ENCODE results near the gene MTX1. TPM values are rescaled to one million over a fixed set of nuclear protein-coding genes. Genes with fewer than 3 reads are reported as not detected.

Gene MTX1
- total and polyA plus RNA-seq, 9 of the 15 experiments (the other 6 are each of a cell fraction or from before 2014, with no cell fraction given) = 29.1 to 98.4 (median 66.9) TPM

GRCh38 chr1:155226910-155227260 lies 18.4 kb downstream of the MTX1 start (continued):
- TF ChIP-seq POLR3A (IDR thresholded peaks at IDR 0.05; ENCODE audit: borderline replicate concordance, extremely low read depth, insufficient read depth, insufficient read length) (no peak), EP400 (IDR thresholded peaks at IDR 0.05) (peak; percentile 76), ESRRB (CRISPR knock-in tag; IDR thresholded peaks at IDR 0.05; ENCODE audit: borderline replicate concordance) (no peak), CSDE1 (IDR thresholded peaks at IDR 0.05) (0 out of 4 replicates have a peak, but pooled peaks of 1 of the 2 experiments have one; percentile 47), SP2 (IDR thresholded peaks at IDR 0.05; ENCODE audit: extremely low read depth, low read depth, low read length, poor library complexity, severe bottlenecking) (no peak), E2F5 (CRISPR knock-in tag; IDR thresholded peaks at IDR 0.05) (peak; percentile 50; the same call in 1 of the 2 replicates), ZNF239 (CRISPR knock-in tag; IDR thresholded peaks at IDR 0.05) (no peak), NFE2 (IDR thresholded peaks at IDR 0.05; ENCODE audit: low read depth) (no peak), ZBTB26 (CRISPR knock-in tag; IDR thresholded peaks at IDR 0.05) (no peak), POLR2G (IDR thresholded peaks at IDR 0.05; ENCODE audit: low read depth, low read length) (0 out of 2 replicates have a peak, but pooled peaks have one; percentile 68), L3MBTL2 (IDR thresholded peaks at IDR 0.05) (peak; percentile 91), ARID4B (CRISPR knock-in tag; IDR thresholded peaks at IDR 0.05) (0 out of 2 replicates have a peak, but pooled peaks have one; percentile 42), ZBED1 (IDR thresholded peaks at IDR 0.05) (no peak), RB1 (IDR thresholded peaks at IDR 0.05; ENCODE audit: low read depth) (0 out of 2 replicates have a peak, but pooled peaks have one; percentile 6), ZNF121 (CRISPR knock-in tag; conservative IDR thresholded peaks at IDR 0.05) (no peak), AFF4 (CRISPR knock-in tag; IDR thresholded peaks at IDR 0.05) (0 out of 2 replicates have a peak, but pooled peaks have one; percentile 22), ARNT (IDR thresholded peaks at IDR 0.05) (0 out of 4 replicates have a peak, but pooled peaks of 1 of the 2 experiments have one; percentile 20), ETS2 (tag; IDR thresholded peaks at IDR 0.05; ENCODE audit: borderline replicate concordance, poor library complexity, severe bottlenecking) (no peak), PTTG1 (tag; IDR thresholded peaks at IDR 0.05; ENCODE audit: low read depth) (no peak)

Measured in K562 (cell line).